ENCODE results near the gene PARD3B.
"Not testable (repeated sequence)": the region's sequence is repeated elsewhere in the genome, so short reads cannot be mapped to it uniquely, and the experiment has no call there.

Gene PARD3B

DNA sequence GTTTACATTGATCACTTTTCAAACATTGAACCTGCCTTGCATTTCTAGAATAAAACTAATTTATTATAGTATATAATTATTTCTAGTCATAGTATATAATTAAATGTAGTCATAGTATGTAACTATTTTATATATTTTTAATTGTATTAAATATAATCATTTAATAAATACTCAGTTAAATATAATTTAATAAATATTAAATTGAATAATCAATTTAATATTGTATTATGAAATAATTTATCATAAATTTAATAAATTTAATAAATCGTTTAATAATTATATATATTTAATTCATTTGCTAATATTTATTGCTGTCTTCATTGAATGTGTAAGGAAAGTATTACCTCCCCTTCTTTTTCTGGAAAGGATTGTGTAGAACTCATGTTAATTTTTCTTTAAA, 911.4 kb downstream of the PARD3B start:
- no peak for DNase-seq

DNA sequence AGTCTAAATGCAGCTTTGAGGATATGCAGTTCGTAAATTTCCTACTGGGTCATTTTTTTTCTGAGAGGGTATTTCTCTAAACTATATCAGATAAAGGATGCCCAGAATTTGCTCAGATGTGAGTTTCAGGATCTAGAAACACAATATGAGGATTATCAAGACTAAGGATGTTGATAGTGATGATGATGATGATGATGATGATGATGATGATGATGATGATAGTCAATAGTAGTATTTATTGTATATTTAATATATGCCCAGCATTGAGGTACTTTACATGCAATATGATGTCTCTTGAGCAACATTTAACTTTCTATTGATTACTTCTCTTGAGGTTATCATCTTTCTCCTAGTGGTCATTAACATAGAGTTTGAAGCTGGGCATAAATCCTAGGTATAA, 914.9 kb downstream of the PARD3B start:
- no peak for DNase-seq

DNA sequence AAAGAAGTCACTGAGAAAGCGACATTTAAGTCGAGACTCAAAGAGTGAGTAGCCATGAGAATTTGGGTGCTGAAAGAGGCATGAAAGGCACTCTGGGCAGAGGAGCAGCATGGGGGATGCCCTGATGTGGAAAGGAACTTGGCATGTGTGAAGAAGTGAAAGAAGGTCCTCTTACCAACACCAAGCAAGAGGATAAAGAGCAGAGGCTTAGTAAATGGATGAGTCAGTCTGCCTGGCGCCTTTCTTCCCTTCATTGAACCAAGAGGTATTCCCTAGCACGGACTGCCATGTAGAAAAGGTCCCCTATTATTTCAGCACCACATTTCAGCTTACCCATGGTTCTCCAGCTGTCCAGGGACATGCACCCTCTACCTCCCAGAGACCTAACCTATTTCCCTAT, 915.9 kb downstream of the PARD3B start:
- DNase-seq: no peak

GRCh38 chr2:205461678-205462665, 916.7 kb downstream of the PARD3B start:
- no peak for DNase-seq

DNA sequence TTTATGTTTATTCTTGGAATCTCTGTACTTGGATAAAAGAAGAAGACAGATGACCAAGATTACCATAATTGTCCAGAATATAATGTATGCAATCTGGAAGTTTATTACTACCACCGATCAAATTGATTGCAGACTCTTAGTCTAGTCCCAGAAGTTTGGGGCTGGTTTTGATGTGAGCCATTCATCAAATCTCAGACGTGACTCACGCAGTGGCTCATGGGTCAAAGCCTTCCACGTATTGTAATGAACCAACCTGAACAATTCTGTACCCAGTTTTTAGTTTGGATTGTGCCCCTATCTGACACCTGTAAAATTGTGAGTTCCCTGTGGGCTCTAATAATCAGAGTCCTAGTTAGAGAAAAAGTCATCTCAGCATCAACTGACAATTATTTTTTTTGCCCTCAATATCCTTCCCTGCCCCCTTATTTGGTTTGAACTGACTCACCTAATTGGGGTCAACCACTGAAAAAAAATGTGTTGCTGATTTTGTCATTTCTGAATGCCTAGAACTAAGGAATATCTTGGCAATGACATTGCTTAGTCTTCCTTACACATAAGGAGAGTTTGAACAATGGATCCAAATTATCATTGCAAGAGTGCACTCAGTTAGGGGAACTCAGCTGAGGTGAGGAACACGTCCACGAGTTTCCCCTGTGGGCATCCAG, 917.5 kb downstream of the PARD3B start:
- no peak for DNase-seq

DNA sequence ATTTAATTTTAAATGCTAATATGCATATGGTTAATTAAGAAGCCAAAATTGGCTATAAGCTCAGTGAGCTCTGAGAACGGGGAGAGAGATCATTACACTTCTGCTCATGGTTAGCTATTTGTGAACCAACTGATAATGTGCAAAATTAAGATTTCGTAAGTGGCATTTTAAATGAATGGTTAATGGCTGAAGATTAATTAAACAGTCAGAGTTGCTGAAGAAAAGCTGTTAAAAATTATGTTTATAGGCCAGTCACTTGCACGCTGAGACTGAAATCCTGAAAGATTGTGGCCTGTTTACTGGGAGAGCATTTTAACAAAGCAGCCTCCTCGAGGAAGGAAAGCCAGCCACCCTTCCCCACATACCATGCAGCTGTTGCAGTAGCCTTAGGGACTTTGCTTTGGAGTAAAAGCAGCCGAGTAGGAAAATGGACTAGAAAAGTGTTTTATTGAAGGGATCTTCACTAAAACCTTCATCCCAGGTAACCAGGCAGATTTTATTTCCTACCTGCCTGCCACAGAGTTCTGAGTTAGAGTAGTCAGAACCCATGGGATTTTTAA, 918.3 kb downstream of the PARD3B start:
- DNase-seq: no peak

DNA sequence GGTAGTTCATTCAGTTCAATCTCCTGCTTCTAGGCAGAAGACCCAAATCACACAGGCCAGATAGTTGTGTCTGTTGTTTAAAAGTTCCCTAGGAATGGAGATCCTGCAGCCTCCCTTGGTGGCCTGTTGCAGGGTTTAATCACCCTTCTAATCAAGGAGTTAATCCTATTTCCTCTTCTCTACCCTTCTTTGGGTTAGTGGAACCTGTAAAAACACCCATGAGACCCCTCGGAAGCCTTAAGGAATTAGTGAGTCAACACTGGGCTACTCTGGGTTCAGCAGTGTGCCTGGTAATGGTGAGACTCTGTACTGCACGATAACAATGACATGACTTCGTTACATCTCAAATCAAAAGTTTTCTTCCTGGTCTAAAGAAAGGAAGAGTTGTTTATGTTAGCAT, 919.4 kb downstream of the PARD3B start:
- DNase-seq: no peak

DNA sequence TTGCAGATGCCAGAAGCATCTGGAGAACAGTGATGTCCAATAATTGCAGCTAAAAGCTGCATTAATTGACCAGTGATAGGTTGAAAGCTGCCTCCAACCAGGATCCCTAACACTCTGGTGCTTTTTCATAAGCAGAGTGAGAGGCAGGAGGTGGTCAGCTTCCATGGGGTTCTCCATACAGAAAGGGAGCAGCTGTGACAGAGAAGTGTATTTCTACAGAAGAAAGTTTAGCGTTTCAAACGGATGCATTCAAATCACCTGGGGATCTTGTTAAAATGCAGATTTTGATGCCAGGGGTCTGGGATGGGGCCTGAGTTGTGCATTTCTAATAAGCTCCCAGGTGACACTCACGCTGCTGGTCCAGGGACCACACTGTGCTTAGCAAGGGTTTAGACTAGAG, 920.5 kb downstream of the PARD3B start:
- DNase-seq: no peak

- DNase-seq: no peak
Observed at GRCh38 chr2:205471776-205472175, 926.5 kb downstream of the PARD3B start.

- DNase-seq: no peak
Observed at GRCh38 chr2:205473791-205474190, 928.5 kb downstream of the PARD3B start.

DNA sequence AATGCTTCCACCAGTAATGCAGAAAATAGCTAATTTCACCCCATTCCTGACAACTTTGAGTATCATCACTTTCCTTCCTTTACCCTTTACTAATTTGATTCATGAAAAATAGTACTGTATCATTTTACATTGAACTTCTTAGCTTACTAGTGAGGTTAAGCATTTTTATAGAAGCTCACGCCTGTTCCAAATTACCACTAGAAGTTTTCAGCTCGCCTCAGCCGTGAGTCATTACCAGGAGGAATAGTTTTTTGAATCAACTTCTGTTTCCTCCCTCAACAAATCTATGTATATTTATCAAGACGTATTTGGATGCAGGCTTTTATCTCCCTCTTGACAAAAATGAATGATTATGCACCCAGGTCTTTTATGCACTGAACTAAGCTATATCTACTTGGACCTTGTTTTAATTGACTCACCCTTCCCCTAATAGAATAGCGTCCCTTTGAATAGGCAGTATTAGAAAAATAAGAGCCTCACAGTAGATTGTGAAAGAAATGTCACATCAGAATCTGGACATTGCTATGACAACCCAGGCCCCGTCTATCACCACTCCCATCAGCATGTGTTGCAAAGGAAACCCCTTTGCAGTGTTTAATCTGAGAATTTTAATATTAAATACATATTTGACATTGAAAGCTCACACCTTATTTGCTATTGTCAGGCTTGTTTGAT, 929.6 kb downstream of the PARD3B start:
- DNase-seq: no peak

- DNase-seq: no peak
Observed at GRCh38 chr2:205475416-205475768, 930.1 kb downstream of the PARD3B start.

DNA sequence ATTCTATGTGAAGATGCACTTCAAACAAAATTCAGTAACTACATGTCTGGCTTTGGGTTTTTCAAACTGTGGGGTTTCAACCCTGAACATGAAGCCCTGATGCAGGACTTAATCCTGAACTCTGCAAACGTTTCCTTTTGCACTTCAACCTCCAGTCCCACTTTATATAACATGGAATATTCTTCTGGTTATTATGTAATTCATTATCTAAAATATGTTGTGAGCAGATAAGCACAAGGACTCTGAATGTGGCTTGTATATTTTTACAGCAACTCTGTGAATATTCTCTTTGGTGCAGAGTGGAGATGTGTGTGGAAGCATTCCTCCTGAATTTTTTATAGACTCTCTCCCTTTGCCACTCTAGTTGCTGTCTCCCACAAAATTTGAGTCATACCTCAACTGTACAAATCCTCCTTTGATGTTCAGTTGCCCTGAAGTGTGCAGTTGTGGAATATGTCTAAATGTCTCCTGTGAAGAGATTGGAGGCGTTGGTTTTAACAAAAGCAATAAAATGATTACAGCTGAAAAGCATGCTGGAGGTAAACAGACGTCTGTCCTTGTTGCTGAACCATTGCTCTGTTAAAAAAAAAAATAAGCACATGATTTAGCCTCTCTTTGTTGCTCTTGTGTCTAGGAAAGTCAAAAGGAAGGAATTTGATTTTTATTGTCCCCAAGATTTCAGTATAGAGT, 931.9 kb downstream of the PARD3B start:
- no peak for DNase-seq

- DNase-seq: no peak
Observed at GRCh38 chr2:205481861-205482260, 936.6 kb downstream of the PARD3B start.

- DNase-seq: no peak
Observed at GRCh38 chr2:205482399-205483081, 937.3 kb downstream of the PARD3B start.

DNA sequence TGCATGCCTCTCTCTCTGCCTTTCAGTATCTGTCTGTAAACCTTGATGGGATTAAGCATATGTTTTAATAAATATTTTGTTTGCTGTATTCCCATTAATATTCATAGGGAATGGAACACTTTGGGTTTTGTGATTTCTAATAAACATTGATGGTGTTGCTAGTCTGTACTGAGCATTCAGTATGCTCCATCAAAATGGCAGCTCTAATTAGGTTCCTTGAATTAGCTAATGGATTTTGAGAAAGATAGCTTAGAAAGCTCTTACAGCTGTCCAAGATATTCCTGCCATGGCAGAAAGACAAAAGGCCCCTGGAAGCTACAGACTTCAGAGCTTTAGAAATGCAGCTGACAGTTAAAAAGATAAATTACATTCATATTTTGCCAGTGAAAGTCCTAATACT, 937.8 kb downstream of the PARD3B start:
- no peak for DNase-seq

DNA sequence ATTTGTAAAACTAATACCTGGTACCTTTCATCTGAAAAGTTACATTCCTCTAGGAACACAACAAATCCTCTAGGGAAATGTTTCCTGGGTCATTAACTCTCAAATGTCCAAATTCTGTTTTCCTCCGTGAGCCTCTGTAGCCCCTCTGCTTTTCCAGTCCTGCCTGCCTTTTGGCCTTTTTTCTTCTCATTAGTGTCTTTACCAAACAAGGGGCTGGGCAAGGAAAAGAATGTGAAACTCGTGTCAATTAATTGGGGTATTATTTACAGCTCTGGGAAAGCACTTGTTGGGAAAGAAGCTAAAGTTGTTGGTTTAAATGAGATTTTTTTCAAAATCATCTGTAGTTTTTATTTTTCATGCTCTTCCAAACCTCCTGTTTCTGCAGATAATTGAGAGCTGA, 938.9 kb downstream of the PARD3B start:
- DNase-seq: no peak

DNA sequence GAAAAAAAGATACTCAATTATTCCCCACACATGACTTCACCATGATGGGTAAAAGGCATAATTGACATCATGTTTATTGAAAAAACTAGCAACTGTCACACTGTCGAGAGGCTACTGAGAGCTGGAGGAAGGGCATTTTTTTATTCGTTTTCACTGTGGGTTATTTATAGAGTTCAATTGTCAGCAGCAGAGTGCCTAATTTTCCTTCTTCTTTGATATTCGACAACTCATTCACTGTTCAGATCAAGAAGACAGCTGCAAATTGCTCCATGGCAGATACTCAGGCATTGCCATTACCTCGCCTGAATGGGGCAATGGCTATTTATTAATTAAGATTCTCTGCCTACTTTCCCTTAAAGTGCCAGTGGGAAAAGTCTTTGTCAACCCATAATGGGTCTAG, 939.5 kb downstream of the PARD3B start:
- no peak for DNase-seq

DNA sequence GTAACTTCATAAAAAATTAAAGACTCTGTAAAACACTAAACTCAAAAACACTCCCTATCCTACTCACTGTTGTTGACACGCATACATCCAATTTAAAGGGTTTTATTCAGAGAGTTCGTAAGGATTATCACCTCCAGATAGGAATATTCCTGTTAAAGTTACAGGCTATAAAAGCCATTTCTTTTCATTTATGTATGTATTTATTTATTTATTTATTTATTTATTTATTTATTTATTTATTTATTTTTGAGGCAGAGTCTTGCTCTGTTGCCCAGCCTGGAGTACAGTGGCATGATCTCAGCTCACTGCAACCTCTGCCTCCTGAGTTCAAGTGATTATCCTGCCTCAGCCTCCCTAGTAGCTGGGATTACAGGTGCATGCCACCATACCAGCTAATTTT, 948.3 kb downstream of the PARD3B start:
- DNase-seq: not testable (repeated sequence)

DNA sequence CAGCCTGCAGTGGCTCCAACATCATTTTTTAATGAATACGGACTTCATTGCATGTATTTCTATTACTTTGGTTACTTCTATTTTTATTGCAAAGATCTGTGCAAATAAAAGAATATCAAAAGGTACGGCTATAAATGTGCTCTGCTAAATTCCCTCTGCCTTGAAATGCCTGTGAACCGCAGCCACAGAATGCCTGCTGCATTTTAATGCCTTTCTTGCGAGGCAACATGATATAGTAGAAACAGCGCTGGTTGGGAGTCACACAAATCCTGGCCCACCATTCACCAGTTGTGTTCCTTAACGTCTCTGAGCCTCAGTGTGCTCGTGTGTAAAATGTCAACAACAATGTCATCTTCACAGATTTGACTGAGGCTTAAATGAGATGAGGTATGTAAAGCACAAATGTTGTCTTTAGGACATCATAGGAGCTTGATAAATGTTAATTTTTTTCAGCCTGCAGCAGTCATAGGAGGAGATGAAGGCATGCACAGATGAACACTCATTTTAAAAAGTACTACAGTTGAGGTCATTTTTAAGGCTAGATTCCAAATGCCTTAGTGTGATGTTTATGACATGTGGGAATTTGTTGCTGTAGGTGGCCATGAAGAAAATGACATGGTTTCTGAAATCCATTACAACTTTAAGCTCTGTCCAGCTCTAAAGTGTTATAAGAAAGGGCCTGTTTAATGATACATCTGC, 949.4 kb downstream of the PARD3B start:
- no peak for DNase-seq

DNA sequence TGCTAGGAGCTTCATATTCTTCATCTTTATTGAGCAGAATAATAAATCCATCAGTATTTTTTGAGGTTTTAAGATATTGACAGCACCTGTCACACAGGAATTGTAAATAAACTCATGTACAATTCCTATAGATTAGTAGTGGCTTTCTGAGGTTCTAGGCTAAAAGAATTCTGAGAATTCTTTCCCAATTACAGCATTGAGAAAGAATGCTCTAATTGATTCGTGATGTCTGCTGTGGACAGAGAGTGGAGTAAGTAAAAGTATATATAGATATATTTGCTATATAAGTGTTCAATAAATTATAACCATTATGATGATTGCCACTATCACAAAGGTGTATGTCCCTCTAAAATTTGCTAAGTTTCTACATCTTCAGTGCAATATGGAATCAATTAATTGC, 950.5 kb downstream of the PARD3B start:
- no peak for DNase-seq

DNA sequence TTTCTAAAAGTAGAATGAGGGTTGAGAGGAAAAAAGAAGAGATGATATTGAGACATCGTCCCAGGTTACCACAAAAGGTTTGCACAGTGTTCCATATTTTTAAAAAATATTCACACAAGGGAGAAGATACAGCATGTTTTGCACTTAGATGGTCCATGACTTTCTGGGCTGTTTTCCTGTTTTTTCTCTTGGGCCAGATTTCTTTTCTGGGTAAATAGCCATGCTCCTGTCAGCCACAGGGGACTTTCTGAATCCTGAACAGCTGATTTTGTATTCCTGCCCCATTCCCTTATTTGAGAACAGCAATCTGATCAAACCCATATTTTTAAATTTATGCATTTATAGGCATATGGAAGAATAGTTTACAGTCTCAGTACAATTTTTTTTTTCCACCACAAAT, 951.1 kb downstream of the PARD3B start:
- DNase-seq: no peak

All from NCI-H526 treated with DMSO at 0.1 percent for 48 hours (cell line).